Right ventricle myocardium inferior (tissue), 1 donor: ENCODE data around the gene COPS7A. TPM values are rescaled to one million over a fixed set of nuclear protein-coding genes. Genes with fewer than 3 reads are reported as not detected.
"Not testable (repeated sequence)": the region's sequence is repeated elsewhere in the genome, so short reads cannot be mapped to it uniquely, and the experiment has no call there.

ENCODE experiments used
- ATAC-seq: fragments of 200-7000 bp; cut with Tn5 transposase; one replicate; pipeline ENCODE4 v1.9.1; 2020; ENCODE audit warnings: mild to moderate bottlenecking, moderate library complexity
- DNase-seq: peaks from one replicate; pipeline ENCODE4 v3.0.0; 2021; ENCODE audit errors: missing footprints
- intact Hi-C: fragments of 100-400 bp; cut with DNase I; formaldehyde crosslinking; loops from one replicate; pipeline ENCODE4 v1.11.0; 2022
- total RNA-seq: library from RNA; stranded (reverse); fragmentation: NEBNext Ultra II Directional; extraction: Animal tissue kit (Norgen Biotek cat#: 25700); gene quantifications from one replicate; pipeline ENCODE4 v1.2.1, GENCODE V29; 2021
- donor health status: DM: no; HTN: yes; CAD: no; lungs with severe emphysema.

Gene COPS7A
- total RNA-seq, 1 donor from 2014 or later, result 83.1 TPM

- ATAC-seq (peak; percentile 41), DNase-seq (no peak)
- intact Hi-C loops, result no loop called here
Measured at GRCh38 chr12:6699989-6700645, 23.7 kb upstream of the COPS7A start.

GRCh38 chr12:6700646-6701051 lies 23.2 kb upstream of the COPS7A start, which contains the start of gene PIANP:
Gene PIANP (minus strand): TSS chr12:6700815. CDS start chr12:6698061, 2,754 bp downstream.
- ATAC-seq (peak; percentile 68), DNase-seq (no peak)
- intact Hi-C loops, result no loop called here

DNA sequence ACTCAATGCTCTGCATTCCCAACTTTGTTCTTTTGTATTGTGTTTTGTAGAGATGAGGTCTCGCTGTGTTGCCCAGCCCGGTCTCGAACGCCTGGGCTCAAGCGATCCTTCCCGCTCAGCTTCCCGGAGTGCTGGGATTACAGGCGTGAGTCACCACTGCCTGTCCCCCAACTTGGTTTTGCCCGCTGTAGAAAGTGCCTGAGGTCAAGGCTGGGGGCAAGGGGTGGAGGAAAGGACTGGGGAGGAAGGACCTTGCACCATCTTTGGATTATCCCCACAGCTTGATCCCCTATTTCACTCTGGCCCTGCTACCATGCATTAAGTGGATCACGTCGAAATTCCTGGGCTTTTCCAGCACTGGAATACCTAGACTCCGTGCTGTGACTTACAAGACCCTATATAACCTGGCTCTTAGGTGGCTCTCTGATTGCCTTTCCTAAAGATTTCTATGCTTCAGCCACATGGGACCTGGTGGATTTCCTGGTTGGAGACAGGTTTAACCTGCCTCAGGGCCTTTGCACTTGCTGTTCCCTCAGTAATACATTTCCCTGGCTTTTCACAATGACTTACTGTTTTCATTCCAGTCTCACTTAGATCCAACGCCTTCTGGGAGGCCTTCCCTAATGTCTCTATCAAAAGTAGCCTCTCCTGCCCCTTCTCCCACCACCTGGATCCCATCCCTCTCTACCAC lies 22.6 kb upstream of the COPS7A start:
- DNase-seq, result no peak
- no peak for ATAC-seq
- intact Hi-C loops, result no loop called here

- intact Hi-C loops, result no loop called here
- ATAC-seq, result no peak
- no peak for DNase-seq
Measured at GRCh38 chr12:6703631-6704030, 20.2 kb upstream of the COPS7A start.

DNA sequence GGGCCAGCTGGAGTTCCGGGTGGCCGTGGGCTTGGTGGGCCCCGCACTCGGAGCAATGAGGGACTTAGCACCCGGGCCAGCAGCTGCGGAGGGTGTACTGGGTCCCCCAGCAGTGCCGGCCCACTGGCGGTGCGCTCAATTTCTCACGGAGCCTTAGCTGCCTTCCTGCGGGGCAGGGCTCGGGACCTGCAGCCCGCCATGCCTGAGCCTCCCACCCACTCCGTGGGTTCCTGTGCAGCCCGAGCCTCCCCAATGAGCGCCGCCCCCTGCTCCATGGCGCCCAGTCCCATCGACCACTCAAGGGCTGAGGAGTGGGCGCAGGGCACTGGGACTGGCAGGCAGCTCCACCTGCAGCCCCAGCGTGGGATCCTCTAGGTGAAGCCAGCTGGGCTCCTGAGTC lies 15.5 kb upstream of the COPS7A start:
- intact Hi-C loops, ATAC-seq, DNase-seq: not testable (repeated sequence)

- intact Hi-C loops, result no loop called here
- no peak for DNase-seq
- no peak for ATAC-seq
Measured at GRCh38 chr12:6708960-6709394, 14.9 kb upstream of the COPS7A start.

GRCh38 chr12:6716031-6716873 lies 7.6 kb upstream of the COPS7A start:
- intact Hi-C loops, DNase-seq, ATAC-seq: not testable (repeated sequence)

DNA sequence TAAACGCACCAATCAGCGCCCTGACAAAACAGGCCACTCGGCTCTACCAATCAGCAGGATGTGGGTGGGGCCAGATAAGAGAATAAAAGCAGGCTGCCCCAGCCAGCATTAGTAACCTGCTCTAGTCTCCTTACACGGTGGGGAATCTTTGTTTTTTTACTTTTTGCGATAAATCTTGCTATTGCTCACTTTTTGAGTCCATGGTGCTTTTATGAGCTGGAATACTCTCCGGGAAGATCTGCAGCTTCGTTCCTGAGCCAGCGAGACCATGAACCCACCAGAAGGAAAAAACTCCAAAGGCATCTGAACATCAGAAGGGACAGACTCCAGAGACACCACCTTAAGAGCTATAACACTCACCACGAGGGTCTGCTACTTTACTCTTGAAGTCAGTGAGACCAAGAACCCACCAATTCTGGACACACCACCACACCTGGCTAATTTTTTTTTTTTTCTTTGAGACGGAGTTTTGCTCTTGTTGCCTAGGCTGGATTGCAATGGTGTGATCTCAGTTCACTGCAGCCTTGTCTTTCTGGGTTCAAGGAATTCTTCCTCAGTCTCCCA lies 6.9 kb upstream of the COPS7A start:
- intact Hi-C loops, result no loop called here
- no peak for ATAC-seq
- DNase-seq, result no peak

DNA sequence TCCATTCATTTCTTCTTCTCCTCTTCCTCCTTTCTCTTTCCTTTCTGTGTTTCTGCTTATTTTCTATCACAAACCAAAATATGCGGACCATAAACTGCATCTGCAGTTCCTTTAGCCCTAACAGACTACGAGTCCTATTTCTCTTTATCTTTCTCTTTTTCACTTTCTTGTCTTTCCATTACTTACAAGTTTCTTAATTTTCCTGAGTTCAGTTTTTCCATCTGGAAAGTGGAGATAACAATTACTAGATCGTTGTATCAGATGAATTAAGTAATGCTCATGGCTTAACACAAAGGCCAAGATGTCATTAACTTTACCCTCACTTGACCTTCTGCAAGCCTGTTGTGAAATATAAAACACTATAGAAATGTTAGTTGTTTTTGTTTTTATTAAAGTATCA lies 983 bp upstream of the COPS7A start:
- intact Hi-C loops, result loop anchor here (10.0 kb wide), 1 partner anchor 58 kb away; the partner anchor contains the start of gene ING4
- DNase-seq (no peak), ATAC-seq (no peak)

DNA sequence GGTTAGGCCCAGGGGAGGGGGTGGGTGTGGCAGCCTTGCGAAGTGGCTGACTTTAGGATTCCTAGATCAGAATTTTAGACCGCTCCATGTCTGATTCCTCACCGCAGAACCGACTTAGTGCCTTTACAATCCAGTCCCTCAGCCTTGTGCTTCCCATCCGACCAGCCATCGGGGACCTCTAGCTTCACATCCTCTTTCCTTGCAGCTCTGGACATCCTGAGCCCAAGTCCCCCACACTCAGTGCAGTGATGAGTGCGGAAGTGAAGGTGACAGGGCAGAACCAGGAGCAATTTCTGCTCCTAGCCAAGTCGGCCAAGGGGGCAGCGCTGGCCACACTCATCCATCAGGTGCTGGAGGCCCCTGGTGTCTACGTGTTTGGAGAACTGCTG lies 557 bp downstream of the COPS7A start:
- no peak for DNase-seq
- intact Hi-C loops, result loop anchor here (2.0 to 10.0 kb wide), 2 partner anchors 36 to 60 kb away; partner anchors contain the start of genes ING4 and ZNF384
- peak; percentile 8 for ATAC-seq

GRCh38 chr12:6725350-6725749 lies 1.5 kb downstream of the COPS7A start:
- ATAC-seq, result no peak
- intact Hi-C loops, result loop anchor here (2.0 to 10.0 kb wide), 2 partner anchors 37 to 61 kb away; partner anchors contain the start of genes ING4 and ZNF384
- DNase-seq, result no peak

DNA sequence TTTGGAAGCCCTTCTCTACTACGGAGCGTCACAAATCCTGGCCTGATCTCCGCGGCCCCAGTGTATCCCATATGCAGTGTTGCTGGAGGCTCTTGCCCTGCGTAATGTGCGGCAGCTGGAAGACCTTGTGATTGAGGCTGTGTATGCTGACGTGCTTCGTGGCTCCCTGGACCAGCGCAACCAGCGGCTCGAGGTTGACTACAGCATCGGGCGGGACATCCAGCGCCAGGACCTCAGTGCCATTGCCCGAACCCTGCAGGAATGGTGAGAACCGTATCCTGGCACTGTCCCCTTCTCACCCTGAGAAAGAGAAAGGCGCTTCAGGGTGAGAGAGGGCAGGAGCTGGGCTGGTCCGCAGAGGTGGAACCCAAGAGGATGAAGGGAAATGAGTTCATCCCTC lies 5.3 kb downstream of the COPS7A start:
- no peak for ATAC-seq
- intact Hi-C loops, result loop anchor here (10.0 kb wide), 1 partner anchor 64 kb away; the partner anchor contains the start of gene ING4
- no peak for DNase-seq

- DNase-seq (no peak), ATAC-seq (no peak)
- intact Hi-C loops, result no loop called here
Measured at GRCh38 chr12:6730169-6730568, 6.3 kb downstream of the COPS7A start.

- intact Hi-C loops, result loop anchor here (2.0 kb wide), 3 partner anchors 18 to 90 kb away; partner anchors contain the start of gene MLF2
- DNase-seq, result no peak
- no peak for ATAC-seq
Measured at GRCh38 chr12:6734506-6735387, 10.9 kb downstream of the COPS7A start.

DNA sequence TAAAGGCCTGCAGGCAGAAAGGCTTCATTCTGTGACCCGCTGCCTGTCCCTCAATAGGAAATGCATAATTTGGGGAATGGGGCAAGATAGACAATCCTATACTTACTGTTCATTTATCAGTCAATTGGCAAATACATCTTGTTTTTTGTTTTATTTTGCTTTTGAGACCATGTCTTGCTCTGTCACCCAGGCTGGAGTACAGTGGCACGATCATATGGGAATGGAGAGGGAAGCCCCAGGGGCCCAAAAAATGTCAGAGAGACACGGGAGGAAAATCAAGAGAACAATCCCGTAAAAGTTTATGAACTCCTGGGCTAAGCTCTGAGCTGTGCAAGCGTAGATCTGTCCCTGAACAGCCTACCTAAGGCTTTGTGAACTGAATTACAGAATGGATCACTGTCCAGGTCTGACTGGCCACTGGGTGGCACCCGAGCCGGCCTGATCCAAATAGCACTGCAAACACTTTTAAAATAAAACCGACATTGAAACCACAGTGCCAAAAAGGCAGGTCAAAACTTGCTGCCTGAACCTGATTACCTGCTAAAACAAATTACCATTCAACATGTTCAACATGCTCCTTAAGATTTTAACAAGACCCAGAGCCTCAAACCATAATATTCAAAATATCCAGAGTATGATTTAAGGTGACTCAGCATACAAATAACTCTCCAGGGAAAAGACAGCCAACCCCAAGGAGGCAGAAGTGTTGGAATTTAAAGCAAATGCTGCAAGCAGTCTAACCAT lies 11.8 kb downstream of the COPS7A start:
- intact Hi-C loops, result loop anchor here (2.0 kb wide), 3 partner anchors 17 to 89 kb away; partner anchors contain the start of gene MLF2
- DNase-seq, result peak; percentile 82

GRCh38 chr12:6736754-6737153 lies 12.9 kb downstream of the COPS7A start:
- ATAC-seq (no peak), DNase-seq (no peak)
- intact Hi-C loops, result no loop called here

More for the DNA sequence above, 11.8 kb downstream of the COPS7A start:
- peak; percentile 80 for ATAC-seq

DNA sequence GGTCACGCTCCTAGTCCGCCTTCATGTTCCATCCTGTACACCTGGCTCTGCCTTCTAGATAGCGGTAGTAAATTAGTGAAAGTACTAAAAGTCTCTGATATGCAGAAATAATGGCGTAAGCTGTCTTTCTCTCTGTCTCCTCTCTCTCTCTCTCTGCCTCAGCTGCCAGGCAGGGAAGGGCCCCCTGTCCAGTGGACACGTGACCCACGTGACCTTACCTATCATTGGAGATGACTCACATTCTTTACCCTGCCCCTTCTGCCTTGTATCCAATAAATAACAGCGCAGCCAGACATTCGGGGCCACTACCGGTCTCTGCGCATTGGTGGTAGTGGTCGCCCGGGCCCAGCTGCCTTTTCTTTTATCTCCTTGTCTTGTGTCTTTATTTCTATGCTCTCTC lies 18.2 kb downstream of the COPS7A start:
- DNase-seq, intact Hi-C loops, ATAC-seq: not testable (repeated sequence)
